Fibroblast of peridontal ligament (primary cell): Measurements from ENCODE around the gene FANCD2OS.
"Not testable (repeated sequence)": the region's sequence is repeated elsewhere in the genome, so short reads cannot be mapped to it uniquely, and the experiment has no call there.

Source experiments
- DNase-seq: peaks from one replicate; pipeline ENCODE4 v3.0.0-alpha.2; 2010; ENCODE audit errors: extremely low read depth

Gene FANCD2OS

GRCh38 chr3:10093678-10094077 is 14.4 kb downstream of the FANCD2OS start:
- no peak for DNase-seq

GRCh38 chr3:10091387-10091786 is 16.7 kb downstream of the FANCD2OS start:
- not testable (repeated sequence) for DNase-seq

GRCh38 chr3:10090774-10091173 is 17.3 kb downstream of the FANCD2OS start:
- DNase-seq: not testable (repeated sequence)

- no peak for DNase-seq
Observed at GRCh38 chr3:10090179-10090578, 17.9 kb downstream of the FANCD2OS start.

GRCh38 chr3:10088256-10088655 is 19.8 kb downstream of the FANCD2OS start:
- DNase-seq: no peak

GRCh38 chr3:10085738-10086137 is 22.3 kb downstream of the FANCD2OS start:
- DNase-seq: no peak

- no peak for DNase-seq
Observed at GRCh38 chr3:10081871-10082270, 26.2 kb downstream of the FANCD2OS start.

- DNase-seq: no peak
Observed at GRCh38 chr3:10074666-10075065, 33.4 kb downstream of the FANCD2OS start.

GRCh38 chr3:10070077-10070476 is 38.0 kb downstream of the FANCD2OS start:
- DNase-seq: not testable (repeated sequence)

GRCh38 chr3:10055097-10055496 is 53.0 kb downstream of the FANCD2OS start:
- no peak for DNase-seq
